Stimulated activated CD4-positive, alpha-beta T cell treated with anti-CD3 and anti-CD28 coated beads, TNF-alpha, amount 100 ng/mL, for 1 hour (primary cell): Measurements from ENCODE around the gene LIPH.

ENCODE experiments used
- DNase-seq, 3 donors: peaks; one replicate each; pipeline ENCODE4 v3.0.0-alpha.2; 2020; ENCODE audit warnings: low read depth in 3 of 3, low spot score in 1 of 3

Gene LIPH

GRCh38 chr3:185540695-185541094 lies 11.7 kb downstream of the LIPH start:
- DNase-seq: no peak

GRCh38 chr3:185539934-185540333 lies 12.5 kb downstream of the LIPH start:
- DNase-seq: no peak

- DNase-seq: no peak
Measured at GRCh38 chr3:185537369-185537970, 14.9 kb downstream of the LIPH start.

GRCh38 chr3:185534511-185534910 lies 17.9 kb downstream of the LIPH start:
- no peak for DNase-seq

- DNase-seq: no peak
Measured at GRCh38 chr3:185532901-185533300, 19.5 kb downstream of the LIPH start.

GRCh38 chr3:185530856-185531255 lies 21.5 kb downstream of the LIPH start:
- no peak for DNase-seq

GRCh38 chr3:185528532-185528931 lies 23.9 kb downstream of the LIPH start:
- DNase-seq: no peak

- no peak for DNase-seq
Measured at GRCh38 chr3:185527364-185527763, 25.0 kb downstream of the LIPH start.

- no peak for DNase-seq
Measured at GRCh38 chr3:185526349-185526951, 25.9 kb downstream of the LIPH start.

GRCh38 chr3:185521349-185522138 lies 30.8 kb downstream of the LIPH start:
- no peak for DNase-seq

- no peak for DNase-seq
Measured at GRCh38 chr3:185519021-185519420, 33.4 kb downstream of the LIPH start.

- DNase-seq: no peak
Measured at GRCh38 chr3:185517387-185518130, 34.8 kb downstream of the LIPH start.

- DNase-seq: no peak
Measured at GRCh38 chr3:185511711-185512110, 40.7 kb downstream of the LIPH start.

- DNase-seq: no peak
Measured at GRCh38 chr3:185508335-185508991, 43.9 kb downstream of the LIPH start.

GRCh38 chr3:185507883-185508282 lies 44.5 kb downstream of the LIPH start:
- DNase-seq: no peak

GRCh38 chr3:185504636-185505035 lies 47.8 kb downstream of the LIPH start:
- no peak for DNase-seq

GRCh38 chr3:185503521-185503920 lies 48.9 kb downstream of the LIPH start:
- DNase-seq: no peak

- DNase-seq: no peak
Measured at GRCh38 chr3:185502987-185503386, 49.4 kb downstream of the LIPH start.

GRCh38 chr3:185498503-185499396 lies 53.6 kb downstream of the LIPH start, which contains the start of gene TMEM41A:
TSS of gene TMEM41A (minus strand) at chr3:185499035. CDS start at chr3:185498961, 74 bp downstream.
- peak; percentile 71 to 89 (median 80) for DNase-seq

- no peak for DNase-seq
Measured at GRCh38 chr3:185490241-185490640, 62.1 kb downstream of the LIPH start.
